GM23338 (cell line): Measurements from ENCODE around the gene DENND4A.

ENCODE experiments used
- CREB1 ChIP-seq: fragments of 250-450 bp; sonication (Bioruptor Pico); IDR thresholded peaks from 2 replicates; pipeline ENCODE4 v1.5.0; 2020; ENCODE audit warnings: low read depth, mild to moderate bottlenecking, moderate library complexity
- EZH2 ChIP-seq: fragments of 200-600 bp; sonication (generic); IDR thresholded peaks from one replicate; pipeline ENCODE4 v1.8.0; 2017; ENCODE audit warnings: antibody characterized with exemption, mild to moderate bottlenecking, low read depth; ENCODE audit not compliant: unreplicated experiment
- EZH2phosphoT487 ChIP-seq: fragments of 200-600 bp; sonication (generic); IDR thresholded peaks from one replicate; pipeline ENCODE4 v1.8.1; 2018; ENCODE audit warnings: antibody characterized with exemption; ENCODE audit not compliant: unreplicated experiment
- NANOG ChIP-seq: IDR thresholded peaks from 2 replicates; pipeline ENCODE4 v1.6.1; 2016; ENCODE audit warnings: antibody characterized with exemption, borderline replicate concordance
- POLR2AphosphoS5 ChIP-seq: IDR thresholded peaks from 2 replicates; pipeline ENCODE4 v1.6.1; 2016; ENCODE audit warnings: antibody characterized with exemption, low read depth
- REST ChIP-seq: IDR thresholded peaks from one replicate; pipeline ENCODE4 v1.6.1; 2018; ENCODE audit warnings: antibody characterized with exemption; ENCODE audit not compliant: unreplicated experiment
- ZNF331 ChIP-seq: fragments of 250-450 bp; sonication (Bioruptor Pico); IDR thresholded peaks from 2 replicates; pipeline ENCODE4 v1.5.0; 2020; ENCODE audit warnings: low read depth, mild to moderate bottlenecking, moderate library complexity
- TF ChIP-seq, protein P1 (sequence below), 2 experiments: fragments of 200-600 bp in 1 of 2; sonication (generic) in 1 of 2; conservative IDR thresholded peaks; 2 replicates each; pipeline versions ENCODE4 v1.5.1 to v1.6.1; 2016 to 2017; ENCODE audit warnings: antibody characterized with exemption in 2 of 2, low read depth in 2 of 2, mild to moderate bottlenecking in 2 of 2, moderate library complexity in 1 of 2

GRCh38 chr15:65619626-65620290, 172.3 kb downstream of the DENND4A start:
- TF ChIP-seq, protein P1, sequence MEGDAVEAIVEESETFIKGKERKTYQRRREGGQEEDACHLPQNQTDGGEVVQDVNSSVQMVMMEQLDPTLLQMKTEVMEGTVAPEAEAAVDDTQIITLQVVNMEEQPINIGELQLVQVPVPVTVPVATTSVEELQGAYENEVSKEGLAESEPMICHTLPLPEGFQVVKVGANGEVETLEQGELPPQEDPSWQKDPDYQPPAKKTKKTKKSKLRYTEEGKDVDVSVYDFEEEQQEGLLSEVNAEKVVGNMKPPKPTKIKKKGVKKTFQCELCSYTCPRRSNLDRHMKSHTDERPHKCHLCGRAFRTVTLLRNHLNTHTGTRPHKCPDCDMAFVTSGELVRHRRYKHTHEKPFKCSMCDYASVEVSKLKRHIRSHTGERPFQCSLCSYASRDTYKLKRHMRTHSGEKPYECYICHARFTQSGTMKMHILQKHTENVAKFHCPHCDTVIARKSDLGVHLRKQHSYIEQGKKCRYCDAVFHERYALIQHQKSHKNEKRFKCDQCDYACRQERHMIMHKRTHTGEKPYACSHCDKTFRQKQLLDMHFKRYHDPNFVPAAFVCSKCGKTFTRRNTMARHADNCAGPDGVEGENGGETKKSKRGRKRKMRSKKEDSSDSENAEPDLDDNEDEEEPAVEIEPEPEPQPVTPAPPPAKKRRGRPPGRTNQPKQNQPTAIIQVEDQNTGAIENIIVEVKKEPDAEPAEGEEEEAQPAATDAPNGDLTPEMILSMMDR (conservative IDR thresholded peaks at IDR 0.05; ENCODE audit: low read depth in 2 of 2): no peak
- TF ChIP-seq POLR2AphosphoS5 (no peak), EZH2phosphoT487 (no peak), ZNF331 (no peak), CREB1 (no peak), REST (no peak), NANOG (no peak), EZH2 (no peak)
